ENCODE measurements around the gene GCN1.

DNA sequence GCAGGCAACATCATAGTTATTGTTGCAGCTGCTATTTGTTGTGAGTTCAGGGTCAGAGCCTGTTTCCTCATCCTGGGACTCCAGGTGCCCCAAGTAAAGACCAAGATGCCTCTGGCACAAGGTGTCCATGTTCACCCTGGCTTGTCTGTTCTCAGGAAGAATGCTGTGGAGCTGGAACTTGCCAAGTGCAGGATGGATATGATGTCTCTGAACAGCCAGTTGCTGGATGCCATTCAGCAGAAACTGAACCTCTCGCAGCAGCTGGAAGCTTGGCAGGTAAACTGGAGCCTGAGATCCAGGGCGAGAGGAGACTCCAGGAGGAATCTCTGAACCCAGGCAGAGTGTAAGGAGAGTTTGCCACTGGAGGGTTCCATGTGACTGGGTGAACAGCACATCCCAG lies 104.7 kb downstream of the GCN1 start:
- TF ChIP-seq, protein P1, sequence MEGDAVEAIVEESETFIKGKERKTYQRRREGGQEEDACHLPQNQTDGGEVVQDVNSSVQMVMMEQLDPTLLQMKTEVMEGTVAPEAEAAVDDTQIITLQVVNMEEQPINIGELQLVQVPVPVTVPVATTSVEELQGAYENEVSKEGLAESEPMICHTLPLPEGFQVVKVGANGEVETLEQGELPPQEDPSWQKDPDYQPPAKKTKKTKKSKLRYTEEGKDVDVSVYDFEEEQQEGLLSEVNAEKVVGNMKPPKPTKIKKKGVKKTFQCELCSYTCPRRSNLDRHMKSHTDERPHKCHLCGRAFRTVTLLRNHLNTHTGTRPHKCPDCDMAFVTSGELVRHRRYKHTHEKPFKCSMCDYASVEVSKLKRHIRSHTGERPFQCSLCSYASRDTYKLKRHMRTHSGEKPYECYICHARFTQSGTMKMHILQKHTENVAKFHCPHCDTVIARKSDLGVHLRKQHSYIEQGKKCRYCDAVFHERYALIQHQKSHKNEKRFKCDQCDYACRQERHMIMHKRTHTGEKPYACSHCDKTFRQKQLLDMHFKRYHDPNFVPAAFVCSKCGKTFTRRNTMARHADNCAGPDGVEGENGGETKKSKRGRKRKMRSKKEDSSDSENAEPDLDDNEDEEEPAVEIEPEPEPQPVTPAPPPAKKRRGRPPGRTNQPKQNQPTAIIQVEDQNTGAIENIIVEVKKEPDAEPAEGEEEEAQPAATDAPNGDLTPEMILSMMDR (IDR thresholded peaks at IDR 0.05; ENCODE audit: insufficient read depth, low read depth, low read length) = no peak
- TF ChIP-seq EZH2 (IDR thresholded peaks at IDR 0.05; ENCODE audit: insufficient read depth, low read length) = no peak
